Naive B cell (primary cell): Measurements from ENCODE around the gene GARNL3. TPM values are rescaled to one million over a fixed set of nuclear protein-coding genes. Genes with fewer than 3 reads are reported as not detected.

ENCODE experiments used
- ATAC-seq, 2 donors: fragments of 150-1000 bp; cut with Tn5 transposase; 2 replicates each; pipeline ENCODE4 v1.10.0; 2021; ENCODE audit warnings: low read depth in 2 of 2, mild to moderate bottlenecking in 2 of 2, moderate library complexity in 2 of 2
- DNase-seq: peaks from one replicate; pipeline ENCODE4 v3.0.0; 2022
- H3K27ac Mint-ChIP-seq, 6 donors: one replicate each; pipeline ENCODE4 v1.8.0; 2020 to 2022; ENCODE audit warnings: mild to moderate bottlenecking in 6 of 6, mixed read lengths in 6 of 6, moderate library complexity in 5 of 6, inconsistent platforms in 2 of 6
- H3K27me3 Mint-ChIP-seq, 3 donors: one replicate each; pipeline ENCODE4 v1.8.0; 2021 to 2022; ENCODE audit warnings: mixed read lengths in 3 of 3, mild to moderate bottlenecking in 1 of 3
- H3K36me3 Mint-ChIP-seq, 2 donors: one replicate each; pipeline ENCODE4 v1.8.0; 2020 to 2022; ENCODE audit warnings: mixed read lengths in 2 of 2, inconsistent platforms in 1 of 2, mild to moderate bottlenecking in 1 of 2
- H3K4me1 Mint-ChIP-seq, 3 donors: one replicate each; pipeline ENCODE4 v1.8.0; 2020 to 2022; ENCODE audit warnings: mixed read lengths in 3 of 3, inconsistent platforms in 1 of 3, mild to moderate bottlenecking in 1 of 3, moderate library complexity in 1 of 3
- H3K4me3 Mint-ChIP-seq, 8 donors: one replicate each; pipeline ENCODE4 v1.8.0; 2020 to 2022; ENCODE audit warnings: mild to moderate bottlenecking in 8 of 8, mixed read lengths in 8 of 8, moderate library complexity in 8 of 8, inconsistent platforms in 2 of 8
- H3K9me3 Mint-ChIP-seq, 7 donors: one replicate each; pipeline ENCODE4 v1.8.0; 2020 to 2022; ENCODE audit warnings: mixed read lengths in 7 of 7, mild to moderate bottlenecking in 5 of 7, inconsistent platforms in 2 of 7, moderate library complexity in 1 of 7
- polyA plus RNA-seq, 6 donors: library from polyadenylated mRNA; unstranded; fragments of 300-500 nt; fragmentation: Illumina TruSeq; gene quantifications; one replicate each; pipeline ENCODE4 v1.2.3, GENCODE V29; 2021; ENCODE audit warnings: low read depth in 6 of 6

GARNL3 gene
- polyA plus RNA-seq, 6 donors from 2014 or later, result 0.71 to 3.1 (median 1.1) TPM; not detected in 2

GRCh38 chr9:127396253-127396807, 131.8 kb downstream of the GARNL3 start:
- Mint-ChIP-seq H3K27ac (peak overlapping the region in 4 of 6 donors; percentile 21 to 87 (median 63)), H3K27me3 (peaks cover 6 to 29% (median 18%) of the 10 kb centered on the region in 3 donors), H3K36me3 (no peaks in the 10 kb centered on the region), H3K4me3 (peak overlapping the region; percentile 83 to 90 (median 88)), H3K4me1 (peaks cover 11 to 21% (median 15%) of the 10 kb centered on the region in 3 donors), H3K9me3 (no peaks in the 10 kb centered on the region)
- ATAC-seq (no peak), DNase-seq (no peak)

GRCh38 chr9:127396808-127397645, 132.5 kb downstream of the GARNL3 start, which contains the start of gene SLC2A8:
TSS of gene SLC2A8 (plus strand) at chr9:127397169. CDS start at chr9:127397231, 62 bp downstream.
- Mint-ChIP-seq H3K9me3 (no peaks in the 10 kb centered on the region), H3K27me3 (peaks cover 2 to 23% (median 13%) of the 10 kb centered on the region in 3 donors), H3K4me3 (peak within 1 kb of the TSS; percentile 83 to 93 (median 88)), H3K27ac (peak within 1 kb of the TSS; percentile 44 to 95 (median 70)), H3K4me1 (peaks cover 11 to 21% (median 15%) of the 10 kb centered on the region in 3 donors), H3K36me3 (no peaks in the 10 kb centered on the region)
- peak; percentile 100 for DNase-seq
- ATAC-seq, result peak; percentile 87 to 88

GRCh38 chr9:127397646-127398274, 133.2 kb downstream of the GARNL3 start:
- H3K4me3 Mint-ChIP-seq, result peak overlapping the region; percentile 75 to 93 (median 86)
- H3K27me3 Mint-ChIP-seq, result peaks cover 0 to 15% (median 10%) of the 10 kb centered on the region in 3 donors
- no peaks in the 10 kb centered on the region for H3K36me3 Mint-ChIP-seq
- H3K9me3 Mint-ChIP-seq, result no peaks in the 10 kb centered on the region
- peak overlapping the region in 3 of 6 donors; percentile 29 to 95 (median 70) for H3K27ac Mint-ChIP-seq
- DNase-seq (peak; percentile 34), ATAC-seq (no peak)
- peaks cover 11 to 21% (median 15%) of the 10 kb centered on the region in 3 donors for H3K4me1 Mint-ChIP-seq

GRCh38 chr9:127398275-127398647, 133.7 kb downstream of the GARNL3 start:
- H3K27me3 Mint-ChIP-seq, result peaks cover 0 to 10% (median 10%) of the 10 kb centered on the region in 3 donors
- H3K27ac Mint-ChIP-seq, result peak overlapping the region in 4 of 6 donors; percentile 29 to 95 (median 58)
- peaks cover 11 to 21% (median 15%) of the 10 kb centered on the region in 3 donors for H3K4me1 Mint-ChIP-seq
- H3K36me3 Mint-ChIP-seq, result no peaks in the 10 kb centered on the region
- ATAC-seq, result no peak
- H3K9me3 Mint-ChIP-seq, result no peaks in the 10 kb centered on the region
- DNase-seq, result no peak
- peak overlapping the region; percentile 75 to 93 (median 84) for H3K4me3 Mint-ChIP-seq

GRCh38 chr9:127398715-127399400, 134.3 kb downstream of the GARNL3 start:
- Mint-ChIP-seq H3K36me3 (no peaks in the 10 kb centered on the region), H3K4me3 (peak overlapping the region; percentile 52 to 89 (median 79)), H3K27ac (peak overlapping the region in 4 of 6 donors; percentile 47 to 75 (median 64)), H3K4me1 (peaks cover 11 to 21% (median 15%) of the 10 kb centered on the region in 3 donors), H3K27me3 (peaks cover 0 to 10% (median 9%) of the 10 kb centered on the region in 3 donors), H3K9me3 (no peaks in the 10 kb centered on the region)
- no peak for DNase-seq
- ATAC-seq, result no peak

GRCh38 chr9:127399736-127400269, 135.2 kb downstream of the GARNL3 start:
- DNase-seq, result no peak
- H3K4me3 Mint-ChIP-seq, result peak overlapping the region in 3 of 8 donors; percentile 34 to 75 (median 61)
- H3K36me3 Mint-ChIP-seq, result no peaks in the 10 kb centered on the region
- H3K27ac Mint-ChIP-seq, result no peak overlapping the region
- peaks cover 0 to 10% (median 5%) of the 10 kb centered on the region in 3 donors for H3K27me3 Mint-ChIP-seq
- ATAC-seq, result no peak
- no peaks in the 10 kb centered on the region for H3K9me3 Mint-ChIP-seq
- peaks cover 11 to 21% (median 15%) of the 10 kb centered on the region in 3 donors for H3K4me1 Mint-ChIP-seq

- H3K4me3 Mint-ChIP-seq, result no peak overlapping the region
- no peaks in the 10 kb centered on the region for H3K36me3 Mint-ChIP-seq
- H3K27ac Mint-ChIP-seq, result no peak overlapping the region
- peaks cover 7 to 10% (median 8%) of the 10 kb centered on the region in 3 donors for H3K4me1 Mint-ChIP-seq
- H3K27me3 Mint-ChIP-seq, result peaks cover 0 to 10% (median 0%) of the 10 kb centered on the region in 3 donors
- H3K9me3 Mint-ChIP-seq, result no peaks in the 10 kb centered on the region
- ATAC-seq (no peak), DNase-seq (no peak)
Measured at GRCh38 chr9:127402401-127403090, 138.0 kb downstream of the GARNL3 start.

GRCh38 chr9:127403507-127404192, 139.1 kb downstream of the GARNL3 start:
- Mint-ChIP-seq H3K27ac (no peak overlapping the region), H3K36me3 (no peaks in the 10 kb centered on the region), H3K27me3 (peaks cover 0 to 3% (median 0%) of the 10 kb centered on the region in 3 donors), H3K9me3 (no peaks in the 10 kb centered on the region), H3K4me3 (no peak overlapping the region), H3K4me1 (peaks cover 0 to 3% (median under 1%) of the 10 kb centered on the region in 3 donors)
- no peak for DNase-seq
- no peak for ATAC-seq

GRCh38 chr9:127404631-127405030, 140.1 kb downstream of the GARNL3 start:
- no peaks in the 10 kb centered on the region for H3K4me1 Mint-ChIP-seq
- no peaks in the 10 kb centered on the region for H3K36me3 Mint-ChIP-seq
- H3K27me3 Mint-ChIP-seq, result no peaks in the 10 kb centered on the region
- H3K4me3 Mint-ChIP-seq, result no peak overlapping the region
- DNase-seq, result no peak
- H3K27ac Mint-ChIP-seq, result no peak overlapping the region
- no peaks in the 10 kb centered on the region for H3K9me3 Mint-ChIP-seq
- no peak for ATAC-seq

- DNase-seq (no peak), ATAC-seq (no peak)
- no peaks in the 10 kb centered on the region for H3K27me3 Mint-ChIP-seq
- H3K9me3 Mint-ChIP-seq, result no peaks in the 10 kb centered on the region
- H3K4me3 Mint-ChIP-seq, result no peak overlapping the region
- H3K27ac Mint-ChIP-seq, result peak overlapping the region in 1 of 6 donors; percentile 43
- no peaks in the 10 kb centered on the region for H3K36me3 Mint-ChIP-seq
- peaks cover 0 to 4% (median 0%) of the 10 kb centered on the region in 3 donors for H3K4me1 Mint-ChIP-seq
Measured at GRCh38 chr9:127405344-127406125, 141.0 kb downstream of the GARNL3 start.

GRCh38 chr9:127406799-127407491, 142.4 kb downstream of the GARNL3 start:
- DNase-seq (no peak), ATAC-seq (no peak)
- Mint-ChIP-seq H3K4me1 (peaks cover 7 to 12% (median 8%) of the 10 kb centered on the region in 3 donors), H3K27ac (no peak overlapping the region), H3K36me3 (no peaks in the 10 kb centered on the region), H3K9me3 (no peaks in the 10 kb centered on the region), H3K27me3 (no peaks in the 10 kb centered on the region), H3K4me3 (no peak overlapping the region)
